HepG2 (cell line): Measurements from ENCODE around the gene C1RL. TPM values are rescaled to one million over a fixed set of nuclear protein-coding genes. Genes with fewer than 3 reads are reported as not detected.
A peak's percentile ranks its signal among the peaks of the same experiment; 100 is the strongest.

Experiments used
- GLI4 ChIP-seq: sonication (generic); formaldehyde crosslinking; IDR thresholded peaks from 2 replicates; pipeline ENCODE4 v1.5.1; 2020; ENCODE audit warnings: missing genetic modification reagents, mild to moderate bottlenecking, moderate library complexity, borderline replicate concordance
- GTF3A ChIP-seq: sonication (generic); formaldehyde crosslinking; conservative IDR thresholded peaks from 2 replicates; pipeline ENCODE4 v1.4.0; 2020; ENCODE audit warnings: mild to moderate bottlenecking, missing genetic modification reagents
- HDAC1 ChIP-seq: sonication (generic); formaldehyde crosslinking; IDR thresholded peaks from 2 replicates; pipeline ENCODE4 v1.5.1; 2020; ENCODE audit warnings: mild to moderate bottlenecking, missing genetic modification reagents
- HDAC6 ChIP-seq: fragments of 200-600 bp; sonication (generic); IDR thresholded peaks from 2 replicates; pipeline ENCODE4 v1.7.0; 2017; ENCODE audit warnings: mild to moderate bottlenecking, antibody characterized with exemption, low read length, low read depth
- HMG20A ChIP-seq: IDR thresholded peaks from 2 replicates; pipeline ENCODE4 v1.6.1; 2016; ENCODE audit warnings: borderline replicate concordance
- HNF1B ChIP-seq: sonication (generic); formaldehyde crosslinking; IDR thresholded peaks from 2 replicates; pipeline ENCODE4 v1.5.1; 2020; ENCODE audit warnings: mild to moderate bottlenecking, moderate library complexity, missing genetic modification reagents
- KDM2A ChIP-seq: sonication (generic); formaldehyde crosslinking; IDR thresholded peaks from 2 replicates; pipeline ENCODE4 v1.4.0; 2020; ENCODE audit warnings: low read depth, missing genetic modification reagents, borderline replicate concordance
- MED13 ChIP-seq: sonication (generic); formaldehyde crosslinking; IDR thresholded peaks from 2 replicates; pipeline ENCODE4 v1.5.0; 2020; ENCODE audit warnings: missing genetic modification reagents
- NFKB2 ChIP-seq: sonication (generic); formaldehyde crosslinking; IDR thresholded peaks from 2 replicates; pipeline ENCODE4 v1.4.0; 2020; ENCODE audit warnings: missing genetic modification reagents, borderline replicate concordance
- PITX1 ChIP-seq: sonication (generic); formaldehyde crosslinking; IDR thresholded peaks from 2 replicates; pipeline ENCODE4 v1.5.1; 2020; ENCODE audit warnings: mild to moderate bottlenecking, missing genetic modification reagents
- RFXAP ChIP-seq: sonication (generic); formaldehyde crosslinking; IDR thresholded peaks from 2 replicates; pipeline ENCODE4 v1.4.0; 2020; ENCODE audit warnings: missing genetic modification reagents, borderline replicate concordance
- SRSF1 ChIP-seq: fragments of 200-400 bp; formaldehyde crosslinking; optimal IDR thresholded peaks from 2 replicates; pipeline ENCODE3; 2017; ENCODE audit warnings: mild to moderate bottlenecking, low read depth, low read length, moderate library complexity
- ZBTB2 ChIP-seq: sonication (generic); formaldehyde crosslinking; IDR thresholded peaks from 2 replicates; pipeline ENCODE4 v1.8.0; 2022; ENCODE audit warnings: low read depth, missing genetic modification reagents
- ZBTB33 ChIP-seq: sonication (generic); formaldehyde crosslinking; IDR thresholded peaks from 2 replicates; pipeline ENCODE4 v1.4.0; 2020; ENCODE audit warnings: missing genetic modification reagents
- ZBTB7A ChIP-seq: sonication (generic); formaldehyde crosslinking; IDR thresholded peaks from 2 replicates; pipeline ENCODE4 v1.8.0; 2022; ENCODE audit warnings: mild to moderate bottlenecking, missing genetic modification reagents
- ZFYVE20 ChIP-seq: sonication (generic); formaldehyde crosslinking; IDR thresholded peaks from 2 replicates; pipeline ENCODE4 v1.8.0; 2023; ENCODE audit warnings: low read depth, mild to moderate bottlenecking, moderate library complexity, missing genetic modification reagents, borderline replicate concordance
- ZMYM4 ChIP-seq: sonication (generic); formaldehyde crosslinking; IDR thresholded peaks from 2 replicates; pipeline ENCODE4 v1.8.1; 2023; ENCODE audit warnings: mild to moderate bottlenecking, missing genetic modification reagents
- ZNF12 ChIP-seq: sonication (generic); formaldehyde crosslinking; IDR thresholded peaks from 2 replicates; pipeline ENCODE4 v1.5.0; 2020; ENCODE audit warnings: missing genetic modification reagents
- ZNF446 ChIP-seq: sonication (generic); formaldehyde crosslinking; IDR thresholded peaks from 2 replicates; pipeline ENCODE4 v1.5.0; 2020; ENCODE audit warnings: mild to moderate bottlenecking, missing genetic modification reagents
- ZNF572 ChIP-seq: sonication (generic); formaldehyde crosslinking; IDR thresholded peaks from 2 replicates; pipeline ENCODE4 v1.5.1; 2020; ENCODE audit warnings: mild to moderate bottlenecking, missing genetic modification reagents
- ZNF644 ChIP-seq: IDR thresholded peaks from 2 replicates; pipeline ENCODE4 v1.6.1; 2016; ENCODE audit warnings: low read depth
- ZNF775 ChIP-seq: sonication (generic); formaldehyde crosslinking; IDR thresholded peaks from 2 replicates; pipeline ENCODE4 v1.4.0; 2020; ENCODE audit warnings: missing genetic modification reagents, mild to moderate bottlenecking, moderate library complexity, borderline replicate concordance
- ZNF781 ChIP-seq: sonication (generic); formaldehyde crosslinking; IDR thresholded peaks from 2 replicates; pipeline ENCODE4 v1.5.1; 2020; ENCODE audit warnings: borderline replicate concordance, mild to moderate bottlenecking, missing genetic modification reagents; ENCODE audit errors: not compliant biosample characterization
- ZNF878 ChIP-seq: sonication (generic); formaldehyde crosslinking; IDR thresholded peaks from 2 replicates; pipeline ENCODE4 v1.8.1; 2023; ENCODE audit warnings: mild to moderate bottlenecking, missing genetic modification reagents, moderate library complexity
- ZSCAN21 ChIP-seq: sonication (generic); formaldehyde crosslinking; IDR thresholded peaks from 2 replicates; pipeline ENCODE4 v1.8.0; 2022; ENCODE audit warnings: mild to moderate bottlenecking, missing genetic modification reagents, moderate library complexity, borderline replicate concordance
- polyA plus RNA-seq, 8 experiments: library from polyadenylated mRNA; depleted of rRNA in 3 of 8; stranded (reverse) in 7 of 8; unstranded in 1 of 8; fragments of >200 nt; fragmentation: Illumina TruSeq in 4 of 8; extraction: Trizol in 4 of 8; gene quantifications; 2 replicates each; pipeline versions ENCODE4 v1.2.1 to v1.2.3, GENCODE V29; 2011 to 2016; ENCODE audit warnings: low read depth in 4 of 8, missing spikeins in 1 of 8, mixed read lengths in 1 of 8; ENCODE audit not compliant: insufficient read depth in 1 of 8
- total RNA-seq, 5 experiments: library from RNA; depleted of rRNA; stranded (reverse); fragments of >200 nt; fragmentation: Illumina TruSeq; extraction: Trizol; gene quantifications; 2 replicates each; pipeline ENCODE4 v1.2.3, GENCODE V29; 2016; ENCODE audit warnings: low read depth in 1 of 5

The C1RL gene
- total and polyA plus RNA-seq, 2 of the 13 experiments (the other 11 are each of a cell fraction or from before 2014, with no cell fraction given): 28.9 to 53.1 TPM

GRCh38 chr12:7108003-7108795 is 815 bp downstream of the C1RL start (continued):
- no peak for TF ChIP-seq ZBTB2 (CRISPR knock-in tag)
- TF ChIP-seq ZFYVE20 (CRISPR knock-in tag): no peak
- no peak for TF ChIP-seq ZNF12 (CRISPR knock-in tag)
- TF ChIP-seq GTF3A (CRISPR knock-in tag): peak; percentile 71; the same call in 1 of the 2 replicates
- TF ChIP-seq ZMYM4: peak; percentile 82
- TF ChIP-seq RFXAP (CRISPR knock-in tag): peak; percentile 43; the same call in 1 of the 2 replicates
- TF ChIP-seq ZNF446: 0 out of 2 replicates have a peak, but pooled peaks have one; percentile 42
- peak; percentile 47; the same call in 1 of the 2 replicates for TF ChIP-seq ZSCAN21
- TF ChIP-seq SRSF1: peak; percentile 69
- peak; percentile 78 for TF ChIP-seq HDAC1 (CRISPR knock-in tag)
- 0 out of 2 replicates have a peak, but pooled peaks have one; percentile 25 for TF ChIP-seq ZNF775 (CRISPR knock-in tag)
- no peak for TF ChIP-seq ZNF644
- peak; percentile 69; the same call in 1 of the 2 replicates for TF ChIP-seq MED13 (CRISPR knock-in tag)
- TF ChIP-seq NFKB2 (CRISPR knock-in tag): peak; percentile 69; the same call in 1 of the 2 replicates
- TF ChIP-seq ZNF572 (CRISPR knock-in tag): peak; percentile 80; the same call in 1 of the 2 replicates
- no peak; the same call in 1 of the 2 replicates for TF ChIP-seq HMG20A (CRISPR knock-in tag)
- 0 out of 2 replicates have a peak, but pooled peaks have one; percentile 37 for TF ChIP-seq ZNF878 (CRISPR knock-in tag)
- TF ChIP-seq HDAC6: no peak
- TF ChIP-seq KDM2A (CRISPR knock-in tag): 0 out of 2 replicates have a peak, but pooled peaks have one; percentile 10
- peak; percentile 34 for TF ChIP-seq ZBTB7A (CRISPR knock-in tag)
- TF ChIP-seq GLI4 (CRISPR knock-in tag): no peak
- TF ChIP-seq HNF1B (CRISPR knock-in tag): peak; percentile 67
- TF ChIP-seq ZBTB33 (CRISPR knock-in tag): 0 out of 2 replicates have a peak, but pooled peaks have one; percentile 10
- TF ChIP-seq ZNF781 (CRISPR knock-in tag): peak; percentile 62
- TF ChIP-seq PITX1 (CRISPR knock-in tag): peak; percentile 14
